Neural cell (in vitro differentiated cells): ENCODE data around the gene SEL1L2.

Source experiments
- EP300 ChIP-seq: fragments of 450-650 bp; conservative IDR thresholded peaks from 2 replicates; pipeline ENCODE4 v1.6.1; 2014; ENCODE audit warnings: antibody characterized with exemption, mild to moderate bottlenecking, moderate library complexity; ENCODE audit not compliant: poor library complexity, severe bottlenecking
- EZH2 ChIP-seq: fragments of 200-600, 300-800 bp; shearing (Covaris generic), sonication (generic); IDR thresholded peaks from 2 replicates; pipeline ENCODE4 v1.6.1; 2014; ENCODE audit warnings: antibody characterized with exemption, low read length, borderline replicate concordance, mild to moderate bottlenecking; ENCODE audit not compliant: insufficient read depth, poor library complexity, severe bottlenecking
- POLR2AphosphoS5 ChIP-seq: IDR thresholded peaks from 2 replicates; pipeline ENCODE4 v1.6.1; 2012
- SMC3 ChIP-seq: fragments of 450-650 bp; conservative IDR thresholded peaks from 2 replicates; pipeline ENCODE4 v1.6.1; 2014; ENCODE audit warnings: antibody characterized with exemption, mild to moderate bottlenecking, moderate library complexity; ENCODE audit not compliant: poor library complexity
- TF ChIP-seq, protein P1 (sequence below): fragments of 450-650 bp; IDR thresholded peaks from 2 replicates; pipeline ENCODE4 v1.5.1; 2014; ENCODE audit warnings: antibody characterized with exemption, mild to moderate bottlenecking, moderate library complexity; ENCODE audit not compliant: poor library complexity, severe bottlenecking
- TF ChIP-seq, protein P2 (sequence below): IDR thresholded peaks from 2 replicates; pipeline ENCODE4 v1.6.1; 2012; ENCODE audit warnings: borderline replicate concordance

DNA sequence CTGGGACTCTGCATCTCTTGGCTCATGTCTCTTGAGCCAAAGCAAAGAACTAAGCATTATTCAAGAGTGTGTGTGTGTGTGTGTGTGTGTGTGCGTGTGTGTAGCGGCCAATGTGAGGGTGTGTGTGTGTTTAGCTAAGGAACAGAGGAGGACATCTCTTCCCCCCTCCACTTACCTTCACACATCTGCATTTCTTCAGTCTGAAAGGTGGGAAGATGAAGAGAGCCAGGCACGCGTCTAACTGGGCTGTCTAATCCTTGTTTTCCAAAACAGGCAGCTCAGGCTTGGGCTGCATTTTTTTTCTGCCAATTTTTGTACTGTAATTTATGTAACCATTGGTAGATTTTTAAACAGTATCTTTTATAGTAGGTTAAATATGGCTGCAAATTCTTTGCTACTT, 146.1 kb downstream of the SEL1L2 start:
- TF ChIP-seq, protein P1, sequence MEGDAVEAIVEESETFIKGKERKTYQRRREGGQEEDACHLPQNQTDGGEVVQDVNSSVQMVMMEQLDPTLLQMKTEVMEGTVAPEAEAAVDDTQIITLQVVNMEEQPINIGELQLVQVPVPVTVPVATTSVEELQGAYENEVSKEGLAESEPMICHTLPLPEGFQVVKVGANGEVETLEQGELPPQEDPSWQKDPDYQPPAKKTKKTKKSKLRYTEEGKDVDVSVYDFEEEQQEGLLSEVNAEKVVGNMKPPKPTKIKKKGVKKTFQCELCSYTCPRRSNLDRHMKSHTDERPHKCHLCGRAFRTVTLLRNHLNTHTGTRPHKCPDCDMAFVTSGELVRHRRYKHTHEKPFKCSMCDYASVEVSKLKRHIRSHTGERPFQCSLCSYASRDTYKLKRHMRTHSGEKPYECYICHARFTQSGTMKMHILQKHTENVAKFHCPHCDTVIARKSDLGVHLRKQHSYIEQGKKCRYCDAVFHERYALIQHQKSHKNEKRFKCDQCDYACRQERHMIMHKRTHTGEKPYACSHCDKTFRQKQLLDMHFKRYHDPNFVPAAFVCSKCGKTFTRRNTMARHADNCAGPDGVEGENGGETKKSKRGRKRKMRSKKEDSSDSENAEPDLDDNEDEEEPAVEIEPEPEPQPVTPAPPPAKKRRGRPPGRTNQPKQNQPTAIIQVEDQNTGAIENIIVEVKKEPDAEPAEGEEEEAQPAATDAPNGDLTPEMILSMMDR = no peak
- TF ChIP-seq POLR2AphosphoS5 (no peak), EP300 (no peak), SMC3 (no peak), EZH2 (no peak)
- TF ChIP-seq, protein P2, sequence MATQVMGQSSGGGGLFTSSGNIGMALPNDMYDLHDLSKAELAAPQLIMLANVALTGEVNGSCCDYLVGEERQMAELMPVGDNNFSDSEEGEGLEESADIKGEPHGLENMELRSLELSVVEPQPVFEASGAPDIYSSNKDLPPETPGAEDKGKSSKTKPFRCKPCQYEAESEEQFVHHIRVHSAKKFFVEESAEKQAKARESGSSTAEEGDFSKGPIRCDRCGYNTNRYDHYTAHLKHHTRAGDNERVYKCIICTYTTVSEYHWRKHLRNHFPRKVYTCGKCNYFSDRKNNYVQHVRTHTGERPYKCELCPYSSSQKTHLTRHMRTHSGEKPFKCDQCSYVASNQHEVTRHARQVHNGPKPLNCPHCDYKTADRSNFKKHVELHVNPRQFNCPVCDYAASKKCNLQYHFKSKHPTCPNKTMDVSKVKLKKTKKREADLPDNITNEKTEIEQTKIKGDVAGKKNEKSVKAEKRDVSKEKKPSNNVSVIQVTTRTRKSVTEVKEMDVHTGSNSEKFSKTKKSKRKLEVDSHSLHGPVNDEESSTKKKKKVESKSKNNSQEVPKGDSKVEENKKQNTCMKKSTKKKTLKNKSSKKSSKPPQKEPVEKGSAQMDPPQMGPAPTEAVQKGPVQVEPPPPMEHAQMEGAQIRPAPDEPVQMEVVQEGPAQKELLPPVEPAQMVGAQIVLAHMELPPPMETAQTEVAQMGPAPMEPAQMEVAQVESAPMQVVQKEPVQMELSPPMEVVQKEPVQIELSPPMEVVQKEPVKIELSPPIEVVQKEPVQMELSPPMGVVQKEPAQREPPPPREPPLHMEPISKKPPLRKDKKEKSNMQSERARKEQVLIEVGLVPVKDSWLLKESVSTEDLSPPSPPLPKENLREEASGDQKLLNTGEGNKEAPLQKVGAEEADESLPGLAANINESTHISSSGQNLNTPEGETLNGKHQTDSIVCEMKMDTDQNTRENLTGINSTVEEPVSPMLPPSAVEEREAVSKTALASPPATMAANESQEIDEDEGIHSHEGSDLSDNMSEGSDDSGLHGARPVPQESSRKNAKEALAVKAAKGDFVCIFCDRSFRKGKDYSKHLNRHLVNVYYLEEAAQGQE = no peak
